ENCODE data around the gene COL6A3.

- TF ChIP-seq SMARCC2 (IDR thresholded peaks at IDR 0.05) (no peak), ZFP36 (IDR thresholded peaks at IDR 0.05; ENCODE audit: borderline replicate concordance, low read depth, low read length, partially characterized antibody) (no peak), JUND (CRISPR knock-in tag; IDR thresholded peaks at IDR 0.05) (no peak), ZMAT5 (CRISPR knock-in tag; IDR thresholded peaks at IDR 0.05; ENCODE audit: borderline replicate concordance, low read depth) (no peak)
These were observed 61.6 kb downstream of the COL6A3 start for GRCh38 chr2:237352279-237352845.

All from HepG2 (cell line).